Ishikawa (cell line): ENCODE measurements around the gene ABTB2.

Source experiments
- CEBPB ChIP-seq: IDR thresholded peaks from 2 replicates; pipeline ENCODE4 v1.6.1; 2012
- EGR1 ChIP-seq: IDR thresholded peaks from 2 replicates; pipeline ENCODE4 v1.6.1; 2012
- MAX ChIP-seq: IDR thresholded peaks from 2 replicates; pipeline ENCODE4 v1.6.1; 2012
- TAF1 ChIP-seq: IDR thresholded peaks from 2 replicates; pipeline ENCODE4 v1.6.1; 2012; ENCODE audit warnings: low read depth, mild to moderate bottlenecking
- YY1 ChIP-seq: IDR thresholded peaks from 2 replicates; pipeline ENCODE4 v1.6.1; 2012; ENCODE audit warnings: low read depth
- ZBTB7A ChIP-seq: IDR thresholded peaks from 2 replicates; pipeline ENCODE4 v1.6.1; 2012; ENCODE audit warnings: low read depth

- no peak for TF ChIP-seq YY1
- TF ChIP-seq CEBPB: no peak
- no peak for TF ChIP-seq MAX
- no peak for TF ChIP-seq EGR1
- TF ChIP-seq ZBTB7A: no peak
- no peak for TF ChIP-seq TAF1
These were observed 138.5 kb downstream of the ABTB2 start for GRCh38 chr11:34219279-34219678.
